ENCODE measurements around the gene IRF6. TPM values are rescaled to one million over a fixed set of nuclear protein-coding genes. Genes with fewer than 3 reads are reported as not detected.

Gene IRF6
- total RNA-seq, 1 donor from 2014 or later, result 0.74 TPM

GRCh38 chr1:209736490-209737117 lies 69.3 kb downstream of the IRF6 start:
- no peak for DNase-seq (ENCODE audit: low spot score)

Other genes with a start within 250 kb of the IRF6 start
- not detected for gene CAMK1G, start 222.4 kb downstream of the IRF6 start, total RNA-seq
- gene LAMB3, start 153.7 kb downstream of the IRF6 start, total RNA-seq, result 35.6 TPM
- gene G0S2, start 130.7 kb downstream of the IRF6 start, total RNA-seq, result 2,798 TPM
- gene HSD11B1, start 101.3 kb downstream of the IRF6 start, total RNA-seq, result 83.7 TPM
- gene TRAF3IP3, start 50.1 kb downstream of the IRF6 start, total RNA-seq, result 3.7 TPM
- gene C1orf74, start 21.6 kb downstream of the IRF6 start, total RNA-seq, result 1.2 TPM
- 7.3 TPM for gene UTP25, start 21.8 kb upstream of the IRF6 start, total RNA-seq
- gene SYT14, start 132.1 kb upstream of the IRF6 start, total RNA-seq, result not detected